PC-9 (cell line): Measurements from ENCODE around the gene ATP11C. TPM values are rescaled to one million over a fixed set of nuclear protein-coding genes. Genes with fewer than 3 reads are reported as not detected.

Source experiments
- BruUV-seq: library from RNA; stranded (reverse); fragments of 400-500 nt; replicated peaks from 2 replicates; lab custom pipeline; 2021; lab: Mats Ljungman, UMichigan
- CTCF ChIA-PET: fragments of 300-600 bp; sonication (Branson Sonifier 250); formaldehyde crosslinking; loops from one replicate; lab custom pipeline; 2022; ENCODE audit warnings: antibody characterized with exemption; lab: Charles Lee
- POLR2A ChIA-PET: fragments of 300-600 bp; sonication (Branson Sonifier 250); formaldehyde crosslinking; loops from one replicate; lab custom pipeline; 2022; ENCODE audit warnings: antibody characterized with exemption; ENCODE audit not compliant: unreplicated experiment; lab: Charles Lee
- DNase-seq, 2 experiments: peaks; one replicate each; pipeline versions ENCODE4 v3.0.0 to v3.0.0-alpha.2; 2015 to 2022; ENCODE audit warnings: mixed read lengths in 1 of 2
- H2AFZ ChIP-seq: fragments of 200-600 bp; sonication (generic); 2 replicates; pipeline ENCODE4 v1.8.1; 2017; ENCODE audit warnings: antibody characterized with exemption
- H3F3A ChIP-seq: fragments of 200-600 bp; sonication (generic); 2 replicates; pipeline ENCODE4 v1.8.1; 2017; ENCODE audit warnings: antibody characterized with exemption, mild to moderate bottlenecking, low read depth; ENCODE audit not compliant: insufficient read depth
- H3K27ac ChIP-seq: fragments of 200-600 bp; sonication (generic); 2 replicates; pipeline ENCODE4 v1.6.1; 2016; ENCODE audit warnings: mixed run types
- H3K27me3 ChIP-seq: fragments of 200-600 bp; sonication (generic); 2 replicates; pipeline ENCODE4 v1.6.1; 2016; ENCODE audit warnings: low read depth, mixed run types; ENCODE audit not compliant: insufficient read depth
- H3K36me3 ChIP-seq: fragments of 200-600 bp; sonication (generic); 2 replicates; pipeline ENCODE4 v1.6.1; 2016; ENCODE audit warnings: low read depth, mixed run types
- H3K4me1 ChIP-seq: fragments of 200-600 bp; sonication (generic); replicated peaks from 2 replicates; pipeline ENCODE4 v1.6.1; 2016; ENCODE audit warnings: mixed run types; ENCODE audit not compliant: insufficient read depth
- H3K4me2 ChIP-seq: fragments of 200-600 bp; sonication (generic); 2 replicates; pipeline ENCODE4 v1.6.1; 2017; ENCODE audit warnings: mixed run types
- H3K4me3 ChIP-seq: fragments of 200-600 bp; sonication (generic); 2 replicates; pipeline ENCODE4 v1.6.1; 2016; ENCODE audit warnings: mixed run types
- H3K79me2 ChIP-seq: fragments of 200-600 bp; sonication (generic); 2 replicates; pipeline ENCODE4 v1.6.1; 2017; ENCODE audit warnings: low read depth, mixed run types
- H3K9me2 ChIP-seq: fragments of 200-600 bp; sonication (generic); 2 replicates; pipeline ENCODE4 v1.8.1; 2017; ENCODE audit warnings: mild to moderate bottlenecking; ENCODE audit not compliant: insufficient read depth
- H3K9me3 ChIP-seq: fragments of 200-600 bp; sonication (generic); 2 replicates; pipeline ENCODE4 v1.8.1; 2016; ENCODE audit warnings: low read depth; ENCODE audit not compliant: insufficient read depth
- H4K20me1 ChIP-seq: fragments of 200-600 bp; sonication (generic); 2 replicates; pipeline ENCODE4 v1.8.1; 2017; ENCODE audit not compliant: insufficient read depth
- EZH2 ChIP-seq: fragments of 200-600 bp; sonication (generic); IDR thresholded peaks from 2 replicates; pipeline ENCODE4 v1.8.0; 2017; ENCODE audit warnings: antibody characterized with exemption, low read depth
- intact Hi-C: fragments of 100-400 bp; cut with micrococcal nuclease; formaldehyde crosslinking; loops from one replicate; pipeline ENCODE4 v1.10.0; 2022; ENCODE audit not compliant: unreplicated experiment
- total RNA-seq: library from RNA; stranded (reverse); gene quantifications from 2 replicates; pipeline ENCODE4 v1.2.3, GENCODE V29; 2021
- TF ChIP-seq, protein P1 (sequence below): fragments of 200-600 bp; sonication (generic); conservative IDR thresholded peaks from 2 replicates; pipeline ENCODE4 v1.6.1; 2017; ENCODE audit warnings: mixed run types, antibody characterized with exemption, mild to moderate bottlenecking, moderate library complexity

ATP11C gene
- total RNA-seq, 1 experiment from 2014 or later = 13.0 TPM

DNA sequence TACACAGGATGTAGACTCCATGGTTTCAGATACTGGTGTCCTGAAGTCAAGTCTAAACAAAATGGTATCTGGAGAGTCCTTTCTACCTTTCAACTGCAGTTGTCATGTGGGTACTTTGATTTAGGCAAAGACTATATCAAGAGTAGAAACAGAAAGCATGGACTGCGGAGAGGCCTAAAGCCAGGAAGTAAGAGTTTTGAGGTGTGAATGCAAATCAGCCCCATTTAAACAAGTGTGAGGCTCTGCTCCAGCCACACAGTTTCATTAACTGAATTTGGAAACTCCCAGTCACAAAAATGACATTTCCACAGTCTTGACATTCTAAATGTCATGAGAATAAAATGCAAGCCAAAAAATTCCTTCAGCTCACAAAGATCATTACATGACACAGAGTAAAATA lies 137.7 kb downstream of the ATP11C start:
- no peak for DNase-seq
- Histone ChIP-seq H4K20me1 (no peaks in the 10 kb centered on the region), H3K9me3 (no peaks in the 10 kb centered on the region), H2AFZ (no peak overlapping the region), H3K4me3 (no peak overlapping the region), H3K4me2 (no peak overlapping the region), H3K9me2 (no peaks in the 10 kb centered on the region), H3K27ac (no peak overlapping the region), H3K27me3 (no peaks in the 10 kb centered on the region), H3K4me1 (no peaks in the 10 kb centered on the region), H3K79me2 (no peaks in the 10 kb centered on the region), H3F3A (no peaks in the 10 kb centered on the region), H3K36me3 (no peaks in the 10 kb centered on the region)
- intact Hi-C loops = no loop called here
- CTCF ChIA-PET = no interaction called here
- TF ChIP-seq, protein P1, sequence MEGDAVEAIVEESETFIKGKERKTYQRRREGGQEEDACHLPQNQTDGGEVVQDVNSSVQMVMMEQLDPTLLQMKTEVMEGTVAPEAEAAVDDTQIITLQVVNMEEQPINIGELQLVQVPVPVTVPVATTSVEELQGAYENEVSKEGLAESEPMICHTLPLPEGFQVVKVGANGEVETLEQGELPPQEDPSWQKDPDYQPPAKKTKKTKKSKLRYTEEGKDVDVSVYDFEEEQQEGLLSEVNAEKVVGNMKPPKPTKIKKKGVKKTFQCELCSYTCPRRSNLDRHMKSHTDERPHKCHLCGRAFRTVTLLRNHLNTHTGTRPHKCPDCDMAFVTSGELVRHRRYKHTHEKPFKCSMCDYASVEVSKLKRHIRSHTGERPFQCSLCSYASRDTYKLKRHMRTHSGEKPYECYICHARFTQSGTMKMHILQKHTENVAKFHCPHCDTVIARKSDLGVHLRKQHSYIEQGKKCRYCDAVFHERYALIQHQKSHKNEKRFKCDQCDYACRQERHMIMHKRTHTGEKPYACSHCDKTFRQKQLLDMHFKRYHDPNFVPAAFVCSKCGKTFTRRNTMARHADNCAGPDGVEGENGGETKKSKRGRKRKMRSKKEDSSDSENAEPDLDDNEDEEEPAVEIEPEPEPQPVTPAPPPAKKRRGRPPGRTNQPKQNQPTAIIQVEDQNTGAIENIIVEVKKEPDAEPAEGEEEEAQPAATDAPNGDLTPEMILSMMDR = no peak
- no peak for TF ChIP-seq EZH2
- POLR2A ChIA-PET = no interaction called here
- BruUV-seq = no TSS peak

DNA sequence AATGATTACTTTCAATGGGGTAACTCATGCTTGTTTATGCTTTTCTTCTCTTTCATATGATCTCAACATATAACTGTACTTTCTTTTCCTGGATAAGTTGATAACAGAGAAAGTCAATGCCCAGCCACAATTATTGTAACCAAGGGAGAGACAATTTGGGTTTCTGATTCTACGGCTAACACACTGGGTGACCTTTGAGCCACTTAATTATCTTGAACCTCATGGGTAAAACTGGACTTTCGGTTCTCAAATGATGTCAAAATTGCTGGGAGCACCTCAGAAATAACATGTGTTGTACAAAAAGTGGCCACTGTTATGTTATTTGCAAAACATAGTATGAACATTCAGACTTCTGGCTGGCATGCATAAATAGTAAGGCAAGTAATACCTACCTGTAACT lies 145.3 kb downstream of the ATP11C start:
- Histone ChIP-seq H3K4me1 (no peaks in the 10 kb centered on the region), H3K27me3 (no peaks in the 10 kb centered on the region), H3K9me2 (no peaks in the 10 kb centered on the region), H3F3A (no peaks in the 10 kb centered on the region), H3K4me2 (no peak overlapping the region), H3K9me3 (no peaks in the 10 kb centered on the region), H3K36me3 (no peaks in the 10 kb centered on the region), H3K27ac (no peak overlapping the region), H3K79me2 (no peaks in the 10 kb centered on the region), H4K20me1 (no peaks in the 10 kb centered on the region), H2AFZ (no peak overlapping the region), H3K4me3 (no peak overlapping the region)
- intact Hi-C loops = no loop called here
- ChIA-PET CTCF (no interaction called here), POLR2A (no interaction called here)
- DNase-seq = no peak
- no TSS peak for BruUV-seq
- TF ChIP-seq, protein P1 = no peak
- no peak for TF ChIP-seq EZH2

DNA sequence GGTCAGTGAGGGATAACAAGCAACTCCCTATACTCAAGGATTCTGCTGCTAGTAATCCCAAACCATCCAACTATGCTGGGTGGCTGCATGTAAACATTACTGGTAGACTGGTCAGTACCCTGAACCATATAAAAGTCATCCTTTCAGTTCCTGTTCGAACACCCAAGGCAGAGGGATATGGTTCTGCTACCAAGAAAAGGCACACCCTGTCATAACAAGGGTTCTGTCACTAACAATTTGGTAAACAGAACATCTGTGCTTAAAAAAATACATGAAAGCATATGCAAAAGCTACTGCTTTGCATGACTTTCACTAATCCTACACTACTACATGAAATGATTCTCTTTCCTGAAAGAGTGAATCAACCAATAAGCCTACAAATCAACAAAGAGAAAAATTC lies 148.0 kb downstream of the ATP11C start:
- ChIA-PET POLR2A (no interaction called here), CTCF (no interaction called here)
- Histone ChIP-seq H3F3A (no peaks in the 10 kb centered on the region), H3K4me2 (no peak overlapping the region), H4K20me1 (no peaks in the 10 kb centered on the region), H3K9me3 (no peaks in the 10 kb centered on the region), H3K9me2 (no peaks in the 10 kb centered on the region), H3K79me2 (no peaks in the 10 kb centered on the region), H2AFZ (no peak overlapping the region), H3K4me3 (no peak overlapping the region), H3K36me3 (no peaks in the 10 kb centered on the region), H3K27me3 (no peaks in the 10 kb centered on the region), H3K27ac (no peak overlapping the region), H3K4me1 (no peaks in the 10 kb centered on the region)
- TF ChIP-seq, protein P1 = no peak
- TF ChIP-seq EZH2 = no peak
- no peak for DNase-seq
- BruUV-seq = no TSS peak
- intact Hi-C loops = no loop called here
